Measurements from ENCODE around the gene NAV1.
"Not testable (repeated sequence)": the region's sequence is repeated elsewhere in the genome, so short reads cannot be mapped to it uniquely, and the experiment has no call there.

The NAV1 gene

GRCh38 chr1:201549522-201549921 lies 10.6 kb downstream of the NAV1 start:
- DNase-seq = not testable (repeated sequence)

GRCh38 chr1:201551096-201551495 lies 12.2 kb downstream of the NAV1 start:
- DNase-seq = no peak

- DNase-seq = no peak
These were observed 13.2 kb downstream of the NAV1 start for GRCh38 chr1:201551877-201552731.

- DNase-seq = no peak
These were observed 14.0 kb downstream of the NAV1 start for GRCh38 chr1:201552941-201553351.

GRCh38 chr1:201553496-201554189 lies 14.7 kb downstream of the NAV1 start:
- DNase-seq = no peak

GRCh38 chr1:201554190-201554600 lies 15.3 kb downstream of the NAV1 start:
- no peak for DNase-seq

- no peak for DNase-seq
These were observed 16.1 kb downstream of the NAV1 start for GRCh38 chr1:201554789-201555592.

- DNase-seq = no peak
These were observed 16.6 kb downstream of the NAV1 start for GRCh38 chr1:201555593-201555945.

GRCh38 chr1:201556841-201557571 lies 18.1 kb downstream of the NAV1 start:
- DNase-seq = no peak

GRCh38 chr1:201557572-201557958 lies 18.6 kb downstream of the NAV1 start:
- DNase-seq = no peak

GRCh38 chr1:201559679-201560162 lies 20.8 kb downstream of the NAV1 start:
- peak; percentile 50 for DNase-seq

- DNase-seq = no peak
These were observed 21.6 kb downstream of the NAV1 start for GRCh38 chr1:201560328-201561194.

GRCh38 chr1:201561195-201561564 lies 22.3 kb downstream of the NAV1 start:
- no peak for DNase-seq

GRCh38 chr1:201561601-201562000 lies 22.7 kb downstream of the NAV1 start:
- no peak for DNase-seq

GRCh38 chr1:201562257-201562656 lies 23.3 kb downstream of the NAV1 start:
- no peak for DNase-seq

- no peak for DNase-seq
These were observed 23.9 kb downstream of the NAV1 start for GRCh38 chr1:201562659-201563405.

GRCh38 chr1:201563406-201563780 lies 24.5 kb downstream of the NAV1 start:
- no peak for DNase-seq

GRCh38 chr1:201563941-201564340 lies 25.0 kb downstream of the NAV1 start:
- DNase-seq = no peak

GRCh38 chr1:201565024-201565730 lies 26.2 kb downstream of the NAV1 start:
- DNase-seq = no peak
